Sigmoid colon (tissue), 4 donors: ENCODE data around the gene RHBDL3.

ENCODE experiments used
- POLR2AphosphoS5 ChIP-seq, 4 donors: sonication (generic); formaldehyde crosslinking; IDR thresholded peaks; one replicate each; pipeline ENCODE4 v1.6.1; 2017; ENCODE audit warnings: antibody characterized with exemption in 4 of 4
- TF ChIP-seq, protein P1 (sequence below), 4 experiments: fragments of 450-650 bp in 3 of 4; fragments of 200-600 bp in 1 of 4; IDR thresholded peaks; one replicate each; pipeline ENCODE4 v1.5.1; 2016 to 2019; ENCODE audit warnings: antibody characterized with exemption in 4 of 4, mild to moderate bottlenecking in 3 of 4, moderate library complexity in 2 of 4

DNA sequence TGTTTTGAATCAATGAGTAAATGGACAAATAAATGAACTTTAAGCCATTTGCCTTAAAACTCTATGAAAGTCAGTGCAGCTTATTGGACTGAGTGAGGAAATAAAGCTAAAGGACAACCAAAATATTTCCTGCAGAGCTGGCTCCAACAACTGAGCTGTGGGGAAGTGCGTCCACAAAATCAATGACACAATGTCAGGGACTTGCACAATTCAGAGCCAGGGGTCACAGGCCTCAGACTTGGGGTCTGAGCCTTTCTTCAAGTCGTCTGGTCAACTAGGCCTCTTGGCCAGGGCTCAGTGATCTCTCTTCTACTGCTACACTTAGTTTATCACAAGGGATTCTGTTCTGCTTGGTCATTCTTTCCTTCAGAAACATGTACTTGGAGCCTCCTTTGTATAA is 26.2 kb upstream of the RHBDL3 start:
- TF ChIP-seq, protein P1, sequence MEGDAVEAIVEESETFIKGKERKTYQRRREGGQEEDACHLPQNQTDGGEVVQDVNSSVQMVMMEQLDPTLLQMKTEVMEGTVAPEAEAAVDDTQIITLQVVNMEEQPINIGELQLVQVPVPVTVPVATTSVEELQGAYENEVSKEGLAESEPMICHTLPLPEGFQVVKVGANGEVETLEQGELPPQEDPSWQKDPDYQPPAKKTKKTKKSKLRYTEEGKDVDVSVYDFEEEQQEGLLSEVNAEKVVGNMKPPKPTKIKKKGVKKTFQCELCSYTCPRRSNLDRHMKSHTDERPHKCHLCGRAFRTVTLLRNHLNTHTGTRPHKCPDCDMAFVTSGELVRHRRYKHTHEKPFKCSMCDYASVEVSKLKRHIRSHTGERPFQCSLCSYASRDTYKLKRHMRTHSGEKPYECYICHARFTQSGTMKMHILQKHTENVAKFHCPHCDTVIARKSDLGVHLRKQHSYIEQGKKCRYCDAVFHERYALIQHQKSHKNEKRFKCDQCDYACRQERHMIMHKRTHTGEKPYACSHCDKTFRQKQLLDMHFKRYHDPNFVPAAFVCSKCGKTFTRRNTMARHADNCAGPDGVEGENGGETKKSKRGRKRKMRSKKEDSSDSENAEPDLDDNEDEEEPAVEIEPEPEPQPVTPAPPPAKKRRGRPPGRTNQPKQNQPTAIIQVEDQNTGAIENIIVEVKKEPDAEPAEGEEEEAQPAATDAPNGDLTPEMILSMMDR (IDR thresholded peaks at IDR 0.05), result no peak
- TF ChIP-seq POLR2AphosphoS5 (IDR thresholded peaks at IDR 0.05), result no peak
